Thymus (tissue), 11 donors: ENCODE results near the gene RHNO1. TPM values are rescaled to one million over a fixed set of nuclear protein-coding genes. Genes with fewer than 3 reads are reported as not detected.

Experiments used
- DNase-seq, 9 donors: peaks; one replicate each; pipeline ENCODE4 v3.0.0-alpha.2; 2013; ENCODE audit warnings: low spot score in 9 of 9, low read depth in 6 of 9, missing footprints in 1 of 9
- H3K27ac ChIP-seq, 2 donors: one replicate each; pipeline ENCODE4 v1.5.1; 2013; ENCODE audit warnings: control low read depth in 1 of 2, low read depth in 1 of 2, low read length in 1 of 2, mild to moderate bottlenecking in 1 of 2, moderate library complexity in 1 of 2
- H3K27me3 ChIP-seq, 2 donors: one replicate each; pipeline ENCODE4 v1.5.1; 2013; ENCODE audit warnings: low read length in 1 of 2; ENCODE audit not compliant: control insufficient read depth in 2 of 2, insufficient read depth in 1 of 2
- H3K36me3 ChIP-seq, 2 donors: one replicate each; pipeline ENCODE4 v1.5.1; 2013; ENCODE audit warnings: low read length in 1 of 2, mild to moderate bottlenecking in 1 of 2, moderate library complexity in 1 of 2; ENCODE audit not compliant: control insufficient read depth in 2 of 2, insufficient read depth in 2 of 2
- H3K4me1 ChIP-seq, 2 donors: one replicate each; pipeline ENCODE4 v1.5.1; 2013; ENCODE audit warnings: low read length in 2 of 2; ENCODE audit not compliant: control insufficient read depth in 2 of 2, insufficient read depth in 2 of 2
- H3K4me3 ChIP-seq, 2 donors: one replicate each; pipeline ENCODE4 v1.5.1; 2013; ENCODE audit warnings: low read length in 2 of 2, control low read depth in 1 of 2, mild to moderate bottlenecking in 1 of 2
- H3K9me3 ChIP-seq, 2 donors: one replicate each; pipeline ENCODE4 v1.5.1; 2013; ENCODE audit warnings: low read length in 1 of 2, mild to moderate bottlenecking in 1 of 2; ENCODE audit not compliant: control insufficient read depth in 2 of 2, insufficient read depth in 1 of 2
- WGBS: extraction: QIAGEN DNeasy Blood & Tissue Kit; methylation state at CpG from one replicate; pipeline ENCODE4 v1.1.7; 2013; 5-methylcytosine and 5-hydroxymethylcytosine counted together
- polyA plus RNA-seq: library from polyadenylated mRNA; stranded (reverse); fragments of 200-250 nt; gene quantifications from one replicate; pipeline ENCODE4 v1.2.3, GENCODE V29; 2013
- total RNA-seq: library from RNA; stranded (reverse); fragments of 120-200 nt; gene quantifications from one replicate; pipeline ENCODE4 v1.2.4, GENCODE V29; 2013
- donor health status: healthy.

Gene RHNO1
- total and polyA plus RNA-seq, 2 donors: 33.4 to 34.6 TPM

DNA sequence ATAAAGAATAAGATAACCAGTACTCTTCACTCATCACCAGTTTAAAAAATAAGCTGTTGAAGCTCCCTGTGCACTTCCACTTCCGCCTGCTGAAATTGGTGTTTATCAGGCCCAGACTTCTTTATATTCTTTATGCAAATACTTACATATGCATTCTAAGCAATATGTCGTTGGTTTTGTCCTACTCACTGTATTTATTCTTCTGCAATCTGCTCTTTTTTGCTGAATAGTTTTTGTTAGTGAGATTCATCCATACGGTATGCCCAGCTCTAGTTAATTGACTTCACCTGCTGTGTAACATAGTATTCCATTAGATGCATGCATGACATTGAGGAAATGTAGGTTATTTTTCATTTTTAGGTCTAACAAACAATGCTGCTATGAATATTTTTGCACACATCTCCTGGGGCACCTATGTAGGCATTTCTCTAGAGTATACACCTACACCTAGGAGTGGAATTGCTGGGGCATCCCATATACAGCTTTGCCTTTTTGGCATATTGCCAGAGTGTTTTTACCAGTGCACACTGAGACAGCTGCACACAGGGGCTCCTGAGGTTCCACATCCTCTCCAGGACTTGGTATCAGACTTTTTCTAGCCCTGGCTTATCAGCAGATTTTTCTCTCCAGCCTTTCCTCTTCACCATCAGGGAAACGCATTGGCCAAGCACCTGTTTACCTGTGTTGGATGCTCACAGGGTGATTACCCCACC, 41.2 kb upstream of the RHNO1 start:
- peaks cover 0 to 2% of the 10 kb centered on the region in 2 donors for H3K4me1 ChIP-seq
- no peak overlapping the region for H3K27ac ChIP-seq
- H3K27me3 ChIP-seq: peaks cover 0 to 10% of the 10 kb centered on the region in 2 donors
- peaks cover 9 to 25% of the 10 kb centered on the region in 2 donors for H3K36me3 ChIP-seq
- H3K9me3 ChIP-seq: no peaks in the 10 kb centered on the region
- DNase-seq: no peak
- WGBS: 88% methylated on average over 4 of the region's 4 CpGs
- no peak overlapping the region for H3K4me3 ChIP-seq

DNA sequence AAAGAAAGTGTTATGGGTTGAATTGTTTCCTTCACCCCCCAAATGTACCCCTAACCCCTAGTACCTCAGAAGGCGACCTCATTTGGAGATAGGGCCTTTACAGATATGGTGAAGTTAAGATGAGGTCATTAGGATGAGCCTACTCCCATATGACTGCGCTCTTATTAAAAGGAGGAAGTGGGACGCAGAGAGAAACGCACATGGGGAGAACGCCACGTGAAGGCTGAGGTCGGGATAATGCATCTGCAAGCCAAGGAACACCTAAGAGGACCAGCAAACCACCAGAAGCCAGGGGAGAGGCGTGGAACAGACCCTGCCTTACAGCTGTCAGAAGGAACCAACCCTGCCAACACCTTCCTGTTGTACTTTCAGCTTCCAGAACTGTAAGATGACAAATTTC, 40.4 kb upstream of the RHNO1 start:
- WGBS: 98% methylated on average over 8 of the region's 8 CpGs
- Histone ChIP-seq H3K27ac (no peak overlapping the region), H3K4me1 (peaks cover 0 to 2% of the 10 kb centered on the region in 2 donors), H3K4me3 (no peak overlapping the region), H3K27me3 (peaks cover 0 to 10% of the 10 kb centered on the region in 2 donors), H3K36me3 (peaks cover 12 to 31% of the 10 kb centered on the region in 2 donors), H3K9me3 (no peaks in the 10 kb centered on the region)
- no peak for DNase-seq

DNA sequence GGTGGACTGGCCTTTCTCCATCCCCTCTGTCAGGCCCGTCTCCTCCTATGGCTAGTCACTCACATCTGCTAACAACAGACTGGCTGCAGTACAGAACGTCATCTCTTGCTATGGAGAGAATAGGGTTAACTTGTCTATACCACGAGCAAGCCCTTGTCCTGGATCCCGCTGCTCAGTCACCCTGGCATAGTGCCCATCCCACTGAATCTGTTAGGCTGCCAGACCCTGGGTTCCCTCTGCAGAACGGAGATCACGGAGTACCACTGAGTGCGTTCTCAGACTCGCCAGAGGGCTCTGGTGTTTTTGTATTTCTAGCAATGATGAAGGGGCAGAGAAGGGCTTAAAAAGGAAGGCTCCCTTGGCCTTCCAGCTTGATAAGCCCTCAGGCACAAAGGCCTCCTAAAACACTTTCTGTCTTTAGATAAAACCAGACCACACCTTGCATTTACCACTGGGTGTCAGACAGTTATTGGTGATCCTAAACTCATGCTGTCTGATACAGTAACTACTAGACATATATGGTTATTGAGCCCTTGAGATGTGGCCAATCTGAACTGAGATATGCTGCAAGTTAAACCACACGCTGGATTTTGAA, 35.9 kb upstream of the RHNO1 start:
- Histone ChIP-seq H3K27ac (no peak overlapping the region), H3K27me3 (no peaks in the 10 kb centered on the region)
- no peak for DNase-seq

DNA sequence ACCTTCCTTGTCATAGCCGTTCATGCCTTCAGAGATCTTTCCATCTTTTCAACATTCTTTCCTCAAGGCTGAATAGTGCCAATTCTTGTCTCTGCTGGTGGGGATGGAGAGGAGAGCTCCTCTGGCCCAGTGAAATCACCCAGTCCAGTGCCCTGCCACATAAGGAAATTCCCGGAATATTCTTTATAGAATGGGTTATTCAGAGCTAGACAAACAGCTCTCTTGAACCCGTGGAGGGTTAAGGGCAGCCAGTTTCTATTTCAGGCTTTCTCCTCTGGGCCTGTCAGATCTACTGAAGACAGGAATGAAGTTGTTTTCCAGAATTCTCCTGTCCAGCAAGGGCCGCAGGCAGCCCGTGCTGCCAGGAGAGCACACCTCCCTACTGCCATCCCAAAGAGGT, 34.1 kb upstream of the RHNO1 start:
- H3K36me3 ChIP-seq: peaks cover 11 to 40% of the 10 kb centered on the region in 2 donors
- H3K27ac ChIP-seq: no peak overlapping the region
- WGBS: 92% methylated on average over 5 of the region's 5 CpGs

More for the DNA sequence above, 35.9 kb upstream of the RHNO1 start:
- no peak overlapping the region for H3K4me3 ChIP-seq
- peaks cover 0 to 7% of the 10 kb centered on the region in 2 donors for H3K4me1 ChIP-seq
- 88% methylated on average over 9 of the region's 9 CpGs for WGBS
- no peaks in the 10 kb centered on the region for H3K9me3 ChIP-seq
- peaks cover 11 to 47% of the 10 kb centered on the region in 2 donors for H3K36me3 ChIP-seq

GRCh38 chr12:2844786-2845185, 32.2 kb upstream of the RHNO1 start:
- H3K4me3 ChIP-seq: no peak overlapping the region
- 95% methylated on average over 9 of the region's 9 CpGs for WGBS
- peaks cover 11 to 35% of the 10 kb centered on the region in 2 donors for H3K36me3 ChIP-seq
- H3K9me3 ChIP-seq: no peaks in the 10 kb centered on the region
- no peak overlapping the region for H3K27ac ChIP-seq
- no peak for DNase-seq
- H3K27me3 ChIP-seq: no peaks in the 10 kb centered on the region
- peaks cover 0 to 9% of the 10 kb centered on the region in 2 donors for H3K4me1 ChIP-seq

More for the DNA sequence above, 34.1 kb upstream of the RHNO1 start:
- H3K4me1 ChIP-seq: peaks cover 0 to 9% of the 10 kb centered on the region in 2 donors
- H3K27me3 ChIP-seq: no peaks in the 10 kb centered on the region
- no peaks in the 10 kb centered on the region for H3K9me3 ChIP-seq
- H3K4me3 ChIP-seq: no peak overlapping the region
- DNase-seq: no peak

DNA sequence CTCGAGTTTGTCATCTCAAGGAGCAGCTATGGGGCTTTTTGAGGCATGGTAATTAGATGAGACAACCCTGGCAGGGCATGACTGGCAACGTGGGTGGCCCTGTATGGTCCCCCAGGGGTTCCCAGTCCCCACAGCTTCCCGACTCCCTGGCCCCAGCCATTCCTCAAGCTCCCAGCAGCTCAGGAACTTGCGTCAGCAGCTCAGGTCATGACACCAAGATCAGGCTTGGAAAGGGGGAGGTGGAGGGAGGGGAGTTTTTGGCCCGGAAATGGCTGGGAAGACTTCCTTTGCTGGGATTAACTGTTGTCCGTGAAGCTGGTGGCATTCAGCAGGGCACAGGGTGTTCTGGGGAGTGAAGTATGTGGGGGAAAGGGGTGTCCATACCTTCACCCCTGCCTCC, 31.7 kb upstream of the RHNO1 start:
- Histone ChIP-seq H3K9me3 (no peaks in the 10 kb centered on the region), H3K4me3 (no peak overlapping the region), H3K4me1 (peaks cover 0 to 9% of the 10 kb centered on the region in 2 donors), H3K36me3 (peaks cover 11 to 34% of the 10 kb centered on the region in 2 donors), H3K27me3 (no peaks in the 10 kb centered on the region), H3K27ac (no peak overlapping the region)
- no peak for DNase-seq
- 87% methylated on average over 6 of the region's 6 CpGs for WGBS

DNA sequence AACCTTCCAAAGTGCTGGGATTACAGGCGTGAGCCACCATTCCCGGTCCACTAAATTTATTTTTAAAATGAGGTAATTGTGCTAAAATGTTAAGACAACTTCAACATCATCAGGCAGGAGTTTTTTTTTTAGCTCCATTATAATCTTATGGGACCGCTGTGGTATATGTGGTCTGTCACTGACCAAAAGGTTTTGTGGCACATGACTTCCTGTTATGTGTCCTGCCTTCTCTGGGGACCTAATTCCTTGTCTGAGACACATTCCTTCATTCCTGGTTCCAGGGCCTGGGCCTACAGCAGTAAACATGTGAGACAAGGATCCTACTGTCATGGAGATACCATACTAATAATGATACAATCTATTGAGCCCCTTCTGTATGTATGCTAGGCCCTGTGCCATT, 25.1 kb upstream of the RHNO1 start:
- Histone ChIP-seq H3K4me1 (no peaks in the 10 kb centered on the region), H3K36me3 (peaks cover 7 to 16% of the 10 kb centered on the region in 2 donors), H3K9me3 (no peaks in the 10 kb centered on the region), H3K27ac (no peak overlapping the region), H3K27me3 (no peaks in the 10 kb centered on the region), H3K4me3 (no peak overlapping the region)
- WGBS: 98% methylated on average over 3 of the region's 3 CpGs
- no peak for DNase-seq

DNA sequence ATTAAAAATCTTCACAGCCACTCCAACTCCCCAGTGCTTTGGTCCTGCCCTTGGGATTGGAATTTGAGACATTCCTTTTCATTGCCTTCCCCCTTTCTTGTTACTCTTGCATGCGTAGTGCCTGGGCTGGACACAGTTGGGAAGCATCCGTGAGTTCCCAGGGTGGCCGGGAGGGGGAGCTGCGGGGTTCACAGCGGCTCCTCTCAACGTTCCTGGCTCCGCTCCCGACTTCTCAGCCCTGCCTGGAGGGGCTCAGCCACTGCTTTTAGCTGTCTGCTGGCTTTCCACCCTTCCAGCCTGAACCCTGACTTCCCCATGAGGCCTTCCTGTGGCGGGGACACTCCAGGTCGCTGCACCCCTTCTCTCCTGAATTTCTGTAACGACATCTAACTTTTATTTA, 23.4 kb upstream of the RHNO1 start:
- peaks cover 20 to 23% of the 10 kb centered on the region in 2 donors for H3K36me3 ChIP-seq
- peak in 5 of 9 donors; percentile 13 to 52 (median 31) for DNase-seq
- H3K9me3 ChIP-seq: no peaks in the 10 kb centered on the region
- no peak overlapping the region for H3K4me3 ChIP-seq
- no peak overlapping the region for H3K27ac ChIP-seq
- no peaks in the 10 kb centered on the region for H3K27me3 ChIP-seq
- WGBS: 47% methylated on average over 11 of the region's 11 CpGs
- no peaks in the 10 kb centered on the region for H3K4me1 ChIP-seq

DNA sequence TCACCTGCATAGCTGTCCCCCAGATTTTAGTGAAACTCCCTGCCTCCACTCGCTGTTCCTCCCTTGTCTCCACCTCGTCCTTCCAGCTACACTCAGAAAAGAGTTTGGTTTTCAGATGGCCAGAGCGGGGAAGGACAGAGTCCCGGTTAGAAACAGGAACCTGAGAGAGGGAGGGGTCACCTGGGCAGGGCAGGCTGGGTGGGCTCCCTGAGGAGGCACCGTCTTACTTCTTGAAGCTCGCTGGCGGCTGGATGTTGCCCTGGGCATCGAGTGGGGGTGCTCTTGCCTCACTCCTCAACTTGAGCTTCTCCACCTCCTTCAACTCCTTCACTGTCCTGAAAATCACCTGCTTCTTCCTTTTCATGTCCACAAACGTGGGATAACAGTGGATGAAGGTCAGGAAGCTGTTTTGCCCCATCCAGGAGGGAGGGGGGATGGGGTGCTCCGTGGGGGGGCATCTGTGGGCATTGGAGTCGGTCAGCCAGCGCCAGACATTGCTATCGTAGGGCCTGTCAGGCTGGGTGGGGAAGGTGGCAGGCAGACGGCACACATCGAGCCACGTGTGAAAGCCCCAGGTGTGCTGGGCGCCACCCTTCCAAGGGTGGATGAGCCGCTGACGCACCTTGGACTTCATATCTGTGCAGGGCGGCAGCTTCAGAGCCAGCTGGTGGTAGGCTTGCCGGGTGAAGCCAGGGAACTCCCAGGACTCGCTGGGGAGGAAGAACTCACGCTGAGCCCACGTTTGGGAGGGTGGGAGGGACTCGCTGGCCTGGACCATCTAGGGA, 22.2 kb upstream of the RHNO1 start:
- Histone ChIP-seq H3K4me1 (no peaks in the 10 kb centered on the region), H3K36me3 (peaks cover 29 to 33% of the 10 kb centered on the region in 2 donors), H3K27ac (no peak overlapping the region), H3K9me3 (no peaks in the 10 kb centered on the region), H3K4me3 (no peak overlapping the region), H3K27me3 (no peaks in the 10 kb centered on the region)
- WGBS: 94% methylated on average over 25 of the region's 25 CpGs
- no peak for DNase-seq
